Right atrium auricular region (tissue), 2 donors: Measurements from ENCODE around the gene GNAO1. TPM values are rescaled to one million over a fixed set of nuclear protein-coding genes. Genes with fewer than 3 reads are reported as not detected.
A peak's percentile ranks its signal among the peaks of the same experiment; 100 is the strongest.

Experiments
- DNase-seq: peaks from one replicate; pipeline ENCODE4 v3.0.0-alpha.2; 2019; ENCODE audit warnings: low spot score
- H3K27ac ChIP-seq, 2 donors: fragments of 200-600 bp; sonication (generic); 1 replicate in 1 of 2; 2 replicates in 1 of 2; pipeline ENCODE4 v1.5.1; 2016 to 2019
- H3K27me3 ChIP-seq, 2 donors: fragments of 200-600 bp; sonication (generic); one replicate each; pipeline versions ENCODE4 v1.5.1 to v1.6.0; 2017 to 2019
- H3K36me3 ChIP-seq: fragments of 200-600 bp; sonication (generic); one replicate; pipeline ENCODE4 v1.5.1; 2016
- H3K4me1 ChIP-seq, 2 donors: fragments of 200-600 bp; sonication (generic); one replicate each; pipeline versions ENCODE4 v1.5.1 to v1.6.0; 2017 to 2019
- H3K4me3 ChIP-seq, 2 donors: fragments of 200-600 bp; sonication (generic); 1 replicate in 1 of 2; 2 replicates in 1 of 2; pipeline ENCODE4 v1.5.1; 2017 to 2019; ENCODE audit warnings: mild to moderate bottlenecking in 1 of 2, moderate library complexity in 1 of 2
- H3K9me3 ChIP-seq, 2 donors: fragments of 200-600 bp; sonication (generic); one replicate each; pipeline ENCODE4 v1.5.1; 2019
- total RNA-seq, 2 donors: library from RNA; depleted of rRNA; stranded (reverse); fragments of >200 nt; gene quantifications; one replicate each; pipeline ENCODE4 v1.1.0, GENCODE V29; 2016
- TF ChIP-seq, protein P1 (sequence below), 2 donors: fragments of 200-600 bp; sonication (generic); IDR thresholded peaks; one replicate each; pipeline ENCODE4 v1.5.1; 2019; ENCODE audit warnings: antibody characterized with exemption in 2 of 2

Gene GNAO1
- total RNA-seq, 2 donors from 2014 or later, result 43.1 to 54.8 TPM

DNA sequence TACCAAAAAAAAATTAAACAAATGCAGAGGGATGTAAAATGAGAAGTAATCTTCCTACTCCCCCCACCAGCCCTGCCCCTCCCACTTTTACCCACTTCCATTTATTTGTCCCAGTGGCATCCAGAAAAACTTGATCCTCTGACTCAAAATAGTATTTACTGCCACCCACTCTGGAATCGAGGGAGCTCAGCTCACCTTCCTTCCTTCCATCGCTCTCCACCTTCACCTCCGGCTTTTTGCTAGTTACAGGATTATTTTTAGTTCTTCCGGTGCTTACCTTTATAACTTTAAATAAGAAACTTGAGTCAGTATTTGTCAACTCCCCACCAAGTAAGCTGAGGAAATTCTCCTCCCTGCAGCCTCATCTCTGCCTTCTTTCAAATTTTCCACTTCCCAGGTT lies 139.2 kb downstream of the GNAO1 start:
- no peaks in the 10 kb centered on the region for H3K9me3 ChIP-seq
- TF ChIP-seq, protein P1, sequence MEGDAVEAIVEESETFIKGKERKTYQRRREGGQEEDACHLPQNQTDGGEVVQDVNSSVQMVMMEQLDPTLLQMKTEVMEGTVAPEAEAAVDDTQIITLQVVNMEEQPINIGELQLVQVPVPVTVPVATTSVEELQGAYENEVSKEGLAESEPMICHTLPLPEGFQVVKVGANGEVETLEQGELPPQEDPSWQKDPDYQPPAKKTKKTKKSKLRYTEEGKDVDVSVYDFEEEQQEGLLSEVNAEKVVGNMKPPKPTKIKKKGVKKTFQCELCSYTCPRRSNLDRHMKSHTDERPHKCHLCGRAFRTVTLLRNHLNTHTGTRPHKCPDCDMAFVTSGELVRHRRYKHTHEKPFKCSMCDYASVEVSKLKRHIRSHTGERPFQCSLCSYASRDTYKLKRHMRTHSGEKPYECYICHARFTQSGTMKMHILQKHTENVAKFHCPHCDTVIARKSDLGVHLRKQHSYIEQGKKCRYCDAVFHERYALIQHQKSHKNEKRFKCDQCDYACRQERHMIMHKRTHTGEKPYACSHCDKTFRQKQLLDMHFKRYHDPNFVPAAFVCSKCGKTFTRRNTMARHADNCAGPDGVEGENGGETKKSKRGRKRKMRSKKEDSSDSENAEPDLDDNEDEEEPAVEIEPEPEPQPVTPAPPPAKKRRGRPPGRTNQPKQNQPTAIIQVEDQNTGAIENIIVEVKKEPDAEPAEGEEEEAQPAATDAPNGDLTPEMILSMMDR (IDR thresholded peaks at IDR 0.05), result no peak
- peaks cover 0 to 33% of the 10 kb centered on the region in 2 donors for H3K4me1 ChIP-seq
- no peaks in the 10 kb centered on the region for H3K36me3 ChIP-seq
- peak overlapping the region in 1 of 2 donors; percentile 62 for H3K27ac ChIP-seq
- DNase-seq, result no peak
- H3K27me3 ChIP-seq, result no peaks in the 10 kb centered on the region
- H3K4me3 ChIP-seq, result no peak overlapping the region

DNA sequence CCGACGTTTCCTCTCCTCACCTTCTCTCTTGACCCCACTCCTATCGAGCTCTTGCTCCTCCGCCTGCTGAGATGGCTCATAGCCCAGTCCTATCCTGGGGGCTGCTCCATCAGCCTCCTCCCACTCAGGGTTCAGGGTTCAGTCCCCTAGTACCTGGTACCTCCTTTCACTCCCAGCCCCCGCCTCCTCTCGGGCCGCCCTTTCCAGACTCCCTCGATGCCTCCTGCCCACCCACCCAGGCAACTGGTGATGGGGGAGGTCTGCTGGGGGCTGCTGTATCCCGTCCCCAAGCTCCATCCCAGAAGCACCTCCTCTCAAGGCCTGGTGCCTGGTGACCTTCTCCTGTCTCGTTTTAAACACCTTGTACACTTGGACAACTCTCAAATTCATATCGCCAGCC lies 140.1 kb downstream of the GNAO1 start:
- H3K27ac ChIP-seq, result peak overlapping the region in 1 of 2 donors; percentile 62
- H3K27me3 ChIP-seq, result no peaks in the 10 kb centered on the region
- H3K36me3 ChIP-seq, result no peaks in the 10 kb centered on the region
- no peak for DNase-seq
- TF ChIP-seq, protein P1 (IDR thresholded peaks at IDR 0.05), result no peak
- H3K4me1 ChIP-seq, result peaks cover 0 to 39% of the 10 kb centered on the region in 2 donors
- no peaks in the 10 kb centered on the region for H3K9me3 ChIP-seq
- H3K4me3 ChIP-seq, result no peak overlapping the region

DNA sequence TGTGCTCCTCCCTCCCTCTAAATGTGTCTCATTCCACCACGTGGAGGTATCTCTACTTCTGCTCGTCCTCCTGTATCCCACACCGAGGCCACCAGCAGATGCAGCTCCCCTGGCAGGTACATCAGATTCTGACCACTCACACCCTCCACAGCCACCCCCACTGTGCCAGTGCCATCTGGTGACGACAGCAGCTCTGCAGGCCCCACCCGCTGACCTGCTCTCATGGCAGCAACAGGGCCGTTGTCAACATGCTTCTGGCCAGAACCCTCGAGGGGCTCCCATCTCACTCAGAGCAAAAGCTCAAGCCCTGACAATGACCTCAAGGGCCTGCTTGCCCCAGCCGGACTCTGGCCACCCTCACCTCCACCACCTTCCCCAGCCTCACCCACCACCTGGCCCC lies 140.6 kb downstream of the GNAO1 start:
- H3K4me3 ChIP-seq, result no peak overlapping the region
- H3K27me3 ChIP-seq, result no peaks in the 10 kb centered on the region
- H3K36me3 ChIP-seq, result peaks cover 5% of the 10 kb centered on the region
- peaks cover 0 to 43% of the 10 kb centered on the region in 2 donors for H3K4me1 ChIP-seq
- peak overlapping the region in 1 of 2 donors; percentile 62 for H3K27ac ChIP-seq
- DNase-seq, result no peak
- TF ChIP-seq, protein P1 (IDR thresholded peaks at IDR 0.05), result no peak
- no peaks in the 10 kb centered on the region for H3K9me3 ChIP-seq

DNA sequence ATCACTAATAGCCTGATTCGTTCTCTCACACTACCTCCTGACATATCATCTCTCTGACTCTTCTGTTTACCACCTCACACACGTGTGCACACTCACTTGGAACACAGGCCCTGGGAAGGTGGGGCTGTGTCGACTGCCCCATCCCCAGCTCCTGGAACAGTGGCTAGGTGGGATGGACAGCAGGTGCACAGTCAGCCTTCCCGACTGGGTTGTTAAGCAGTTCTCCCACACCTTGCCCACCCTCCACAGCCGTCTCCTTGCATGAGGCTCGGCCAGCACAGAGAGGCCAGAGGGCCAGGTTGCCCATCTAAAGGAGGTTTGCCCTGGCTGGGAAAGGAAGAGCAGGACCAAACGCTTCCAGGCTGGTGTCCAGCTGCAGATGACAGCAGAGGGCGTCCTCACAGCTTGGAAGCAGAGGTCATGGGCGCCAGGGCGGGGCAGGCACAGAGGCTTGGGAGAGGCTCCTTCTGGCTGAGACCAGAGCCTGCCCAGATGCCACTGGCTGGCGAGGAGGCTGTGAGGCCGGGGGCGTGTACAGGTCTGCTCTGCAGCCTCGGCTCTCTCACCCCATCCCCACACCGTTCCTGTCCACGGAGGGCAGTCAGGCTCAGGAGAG lies 141.3 kb downstream of the GNAO1 start:
- peaks cover 8% of the 10 kb centered on the region for H3K36me3 ChIP-seq
- H3K4me1 ChIP-seq, result peaks cover 0 to 50% of the 10 kb centered on the region in 2 donors
- H3K4me3 ChIP-seq, result no peak overlapping the region
- H3K9me3 ChIP-seq, result no peaks in the 10 kb centered on the region
- H3K27me3 ChIP-seq, result no peaks in the 10 kb centered on the region
- DNase-seq, result no peak
- H3K27ac ChIP-seq, result peak overlapping the region in 1 of 2 donors; percentile 62
- TF ChIP-seq, protein P1 (IDR thresholded peaks at IDR 0.05), result peak in 1 of 2 donors; percentile 50

DNA sequence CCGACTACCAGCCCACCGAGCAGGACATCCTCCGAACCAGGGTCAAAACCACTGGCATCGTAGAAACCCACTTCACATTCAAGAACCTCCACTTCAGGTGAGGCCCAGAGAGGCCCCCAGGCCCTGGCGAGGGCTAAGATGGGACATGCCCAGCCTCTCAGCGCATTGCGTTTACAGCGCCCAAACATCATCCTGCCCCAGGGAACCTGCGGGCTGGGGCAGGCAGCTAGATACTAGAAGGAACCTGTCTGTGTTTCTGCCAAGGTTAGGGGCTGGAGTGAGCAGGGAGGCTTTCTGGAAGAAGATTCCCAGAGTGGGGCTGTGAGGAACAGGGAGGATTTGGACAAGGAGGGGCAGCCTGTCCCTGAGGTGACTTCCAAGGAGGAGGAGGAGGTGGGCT lies 143.5 kb downstream of the GNAO1 start:
- TF ChIP-seq, protein P1 (IDR thresholded peaks at IDR 0.05), result no peak
- H3K9me3 ChIP-seq, result no peaks in the 10 kb centered on the region
- no peak overlapping the region for H3K4me3 ChIP-seq
- no peaks in the 10 kb centered on the region for H3K27me3 ChIP-seq
- peak overlapping the region in 1 of 2 donors; percentile 77 for H3K27ac ChIP-seq
- DNase-seq, result no peak
- peaks cover 0 to 49% of the 10 kb centered on the region in 2 donors for H3K4me1 ChIP-seq
- peaks cover 11% of the 10 kb centered on the region for H3K36me3 ChIP-seq
